SKM-1 treated with dmso at 0.1 percent for 144 hours (cell line): ENCODE results near the gene LAMB1.
A peak's percentile ranks its signal among the peaks of the same experiment; 100 is the strongest.

Source experiments
- DNase-seq: peaks from one replicate; lab custom pipeline; 2025; ENCODE audit not compliant: unreplicated experiment; lab: John Stamatoyannopoulos, UW

LAMB1 gene

DNA sequence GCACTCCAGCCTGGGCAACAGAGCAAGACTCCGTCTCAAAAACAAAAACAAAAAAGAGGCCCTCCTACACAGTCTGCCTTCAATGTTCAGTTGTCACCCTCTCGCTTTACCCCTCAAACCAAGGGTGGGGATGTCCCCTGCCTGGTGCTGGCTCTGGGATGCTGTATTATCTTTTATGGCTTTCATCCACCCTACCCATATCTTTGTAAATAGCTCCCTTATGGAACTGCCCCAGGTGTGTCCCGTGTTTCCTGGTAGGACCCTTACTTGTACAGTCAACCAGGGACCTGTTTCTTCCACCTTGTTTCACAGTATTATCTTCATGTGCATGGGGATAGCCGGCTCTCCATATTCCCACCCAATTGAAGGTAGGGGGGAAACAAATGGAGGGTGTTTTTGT is 15.7 kb upstream of the LAMB1 start:
- DNase-seq, result no peak

DNA sequence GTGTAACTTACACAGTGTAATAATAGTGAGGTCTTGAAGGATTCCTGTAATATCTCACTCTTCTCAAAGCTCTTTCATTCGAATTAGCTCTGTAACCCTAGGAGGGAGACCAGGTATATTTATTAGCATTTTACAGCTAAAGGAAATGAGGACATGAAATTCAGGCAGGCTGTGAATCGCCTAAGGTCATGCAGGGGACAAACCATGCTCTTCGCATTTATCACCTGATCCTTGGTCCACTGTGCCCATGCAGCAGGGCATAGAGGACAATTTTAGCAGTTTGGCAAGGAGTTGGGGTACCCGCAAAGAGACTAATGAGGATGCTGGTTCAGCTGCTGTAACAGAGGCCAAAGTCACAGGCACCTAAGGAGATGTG is 14.8 kb upstream of the LAMB1 start:
- no peak for DNase-seq

DNA sequence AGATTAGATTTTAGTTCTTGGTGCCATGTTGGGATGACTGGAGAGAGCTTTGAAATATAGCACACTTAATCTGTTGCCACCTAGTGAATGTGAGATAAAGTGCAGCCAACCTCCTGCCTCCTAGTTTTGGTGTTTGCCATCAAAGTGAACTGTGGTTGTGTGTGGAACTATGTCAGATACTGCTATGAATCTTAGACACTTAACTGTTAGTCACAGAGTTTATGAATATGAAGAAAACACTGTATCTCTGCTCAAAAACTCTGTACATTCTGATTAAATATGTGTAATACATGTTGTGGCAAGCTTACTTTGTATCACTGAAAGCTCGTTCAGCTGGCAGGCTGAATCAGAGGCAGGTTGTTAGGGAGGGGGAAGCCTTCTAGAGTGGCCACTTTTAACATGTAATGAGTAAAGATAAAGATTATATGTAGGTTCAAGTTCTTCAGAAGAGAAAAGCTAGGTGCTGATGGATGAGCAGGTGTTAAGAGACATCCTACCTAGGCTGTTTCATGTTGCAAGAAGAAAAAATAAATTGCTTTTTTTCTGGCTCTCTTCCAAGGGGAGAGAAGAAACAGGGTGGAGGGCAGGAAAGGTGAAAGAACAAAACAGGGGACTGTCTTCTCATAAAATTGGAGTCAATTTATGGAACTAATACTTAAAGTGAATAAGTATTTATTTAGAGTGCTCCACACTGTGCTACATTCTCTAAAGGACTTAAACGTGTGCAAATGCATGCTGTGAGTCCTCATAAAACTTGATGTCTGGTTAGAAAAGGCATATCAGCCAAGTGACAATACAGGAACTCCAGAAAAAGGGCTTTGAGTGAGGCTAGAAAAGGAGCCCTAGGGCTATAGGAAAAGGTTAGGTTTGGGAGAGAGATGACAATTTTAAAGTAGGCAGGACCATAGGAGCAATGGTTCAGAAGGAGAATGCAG is 14.1 kb upstream of the LAMB1 start:
- DNase-seq, result peak; percentile 5

DNA sequence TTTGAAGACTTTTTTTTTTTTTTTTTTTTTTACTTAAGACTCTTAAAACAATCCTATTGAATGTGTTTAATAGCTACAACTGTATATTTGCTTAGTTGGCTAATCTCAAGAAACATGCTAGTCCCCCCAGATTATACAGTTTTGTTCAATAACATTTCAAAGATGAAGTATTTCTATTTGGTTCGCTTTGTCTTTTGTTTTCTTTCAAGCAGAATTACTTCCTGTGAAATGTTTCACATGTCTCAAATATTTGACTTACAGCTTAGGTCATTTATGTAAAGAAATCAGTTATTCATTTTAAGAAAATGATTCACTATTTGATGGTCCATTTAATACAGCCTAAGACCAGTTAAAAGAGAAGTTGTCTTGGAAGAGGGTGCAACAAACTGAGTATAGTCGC is 12.8 kb upstream of the LAMB1 start:
- DNase-seq, result no peak

DNA sequence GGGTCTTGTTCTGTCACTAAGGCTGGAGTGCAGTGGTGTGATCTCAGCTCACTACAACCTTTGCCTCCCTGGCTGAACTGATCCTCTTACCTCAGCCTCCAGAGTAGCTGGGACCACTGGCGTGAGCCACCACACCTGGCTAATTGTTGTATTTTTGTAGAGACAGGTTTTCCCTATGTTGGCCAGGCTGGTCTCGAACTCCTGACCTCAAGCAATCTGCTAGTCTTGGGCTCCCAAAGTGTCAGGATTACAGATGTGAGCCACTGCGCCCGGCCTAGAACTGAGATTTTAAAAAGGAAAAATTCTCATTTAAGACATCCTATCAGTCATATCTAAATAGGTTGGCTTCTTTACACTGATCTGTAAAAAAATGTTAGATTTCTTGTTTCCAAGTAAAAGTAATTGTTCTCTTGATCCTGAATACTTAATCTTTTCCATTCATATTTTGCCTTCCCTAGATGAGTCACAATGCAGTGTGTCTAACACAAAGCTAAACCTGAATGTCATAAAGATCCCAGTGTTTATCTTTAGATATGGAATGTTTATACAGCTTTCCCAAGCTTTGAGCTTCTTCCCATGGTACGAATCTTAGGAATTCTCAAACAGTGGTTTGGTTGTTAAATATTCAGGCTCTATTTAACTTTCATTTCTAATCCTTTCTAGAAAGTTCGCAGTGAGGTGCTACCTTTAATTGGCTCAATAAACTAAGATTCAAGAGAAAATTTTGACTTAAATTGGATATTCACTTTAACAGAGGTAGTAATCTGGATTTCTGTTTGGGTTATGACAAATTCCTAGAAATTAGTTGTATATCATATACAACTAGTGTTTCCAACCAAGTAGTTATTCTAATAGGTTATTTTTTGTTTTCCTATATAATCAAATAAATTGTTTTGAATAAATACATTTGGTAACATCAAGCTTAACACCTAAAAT is 12.1 kb upstream of the LAMB1 start:
- no peak for DNase-seq

DNA sequence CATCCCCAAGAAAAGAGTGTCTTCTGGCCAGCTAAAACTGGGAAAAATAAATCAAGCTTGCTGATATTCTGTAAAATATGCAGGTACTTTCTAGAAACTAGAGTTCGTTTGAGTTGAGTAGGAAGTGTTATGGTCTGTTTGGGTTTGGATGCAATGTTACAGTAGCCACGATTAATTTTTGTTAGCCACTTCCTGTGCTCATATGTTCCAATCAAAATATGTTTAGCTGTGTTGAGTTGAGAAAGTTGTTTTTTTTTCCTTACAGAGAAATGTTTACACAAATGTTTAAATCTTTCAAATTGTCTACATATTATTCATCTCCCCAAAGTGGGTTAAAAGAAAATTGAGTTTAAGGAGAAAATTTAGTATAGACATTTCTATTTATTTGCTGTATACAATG is 11.3 kb upstream of the LAMB1 start:
- no peak for DNase-seq

DNA sequence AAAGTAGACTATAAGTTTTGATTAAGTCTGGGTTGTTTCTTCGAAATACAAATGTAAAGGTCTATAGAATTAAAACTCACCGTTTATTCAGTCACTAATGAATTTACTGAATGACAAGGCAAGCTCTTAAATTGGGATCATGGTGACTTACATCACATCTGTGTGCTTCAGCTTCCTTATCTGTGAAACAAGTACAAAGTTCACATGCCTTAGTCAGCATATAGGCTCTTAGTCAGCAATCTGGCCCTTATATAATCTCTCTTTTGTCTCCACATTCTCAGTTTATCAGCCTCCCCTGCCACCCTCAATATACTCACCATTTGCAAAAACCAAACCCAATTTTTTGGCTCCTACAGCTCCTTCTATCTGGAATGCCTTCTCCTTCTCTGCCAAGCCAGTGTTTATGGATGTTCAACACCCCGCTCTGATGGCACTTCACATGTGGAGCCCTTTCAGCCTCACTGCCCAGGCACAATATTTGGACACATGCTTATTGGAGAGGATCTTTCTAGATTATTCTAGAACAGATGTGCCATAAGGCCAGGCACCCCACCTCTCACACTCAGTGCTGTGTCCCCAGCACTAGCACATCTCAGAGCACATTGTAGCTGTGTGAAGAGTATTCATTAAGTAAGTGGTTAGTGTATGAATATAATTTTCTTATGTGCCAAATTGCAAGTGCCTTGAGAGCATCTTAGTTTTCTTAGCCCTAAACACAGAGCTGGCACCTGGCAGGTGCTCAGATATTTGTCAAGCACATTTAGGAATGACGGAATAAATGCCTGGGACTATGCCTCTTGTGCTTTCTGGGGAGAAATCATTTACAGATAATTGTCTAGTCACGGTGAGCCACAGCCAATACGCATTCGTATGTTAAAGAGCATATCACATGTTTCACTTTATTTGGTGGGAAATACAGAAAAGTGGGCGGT is 9.8 kb upstream of the LAMB1 start:
- DNase-seq, result no peak

DNA sequence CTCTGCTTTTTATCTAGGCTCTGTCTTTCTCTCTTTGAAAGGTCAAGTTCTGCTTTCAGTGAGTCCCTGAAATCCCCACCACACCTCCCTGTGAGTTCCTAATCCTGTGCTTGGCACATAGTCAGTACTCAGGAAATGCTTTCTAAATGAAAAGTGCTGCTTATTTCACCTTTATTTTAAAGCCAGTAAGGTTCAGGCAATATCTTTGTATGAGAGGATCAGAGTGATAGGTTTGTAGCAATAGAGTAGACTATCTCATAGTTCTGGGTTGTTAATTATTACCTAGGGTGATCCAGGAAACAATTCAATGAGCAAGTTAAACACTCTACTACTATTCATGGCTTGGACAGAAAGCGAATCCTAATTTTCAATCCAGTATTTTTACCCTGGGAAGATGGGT is 7.4 kb upstream of the LAMB1 start:
- no peak for DNase-seq

DNA sequence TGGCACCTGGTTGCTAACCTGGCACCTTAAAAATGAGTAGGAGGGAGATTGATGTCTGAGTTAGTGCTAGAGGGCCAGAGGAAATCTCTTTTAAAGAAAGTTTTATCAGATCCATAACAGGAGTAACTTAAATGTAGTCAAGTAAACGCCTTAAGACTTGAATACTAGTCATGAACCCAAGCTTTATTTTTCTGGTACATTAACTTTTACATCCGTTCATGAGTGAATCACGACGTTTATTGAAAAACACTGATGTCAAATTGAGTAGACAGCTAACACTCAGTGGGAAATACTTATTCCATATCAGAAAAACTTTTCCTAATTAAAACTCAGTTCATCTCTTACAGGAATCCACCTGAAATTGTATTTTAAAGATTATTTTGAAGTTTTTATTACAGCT is 6.9 kb upstream of the LAMB1 start:
- DNase-seq, result no peak

DNA sequence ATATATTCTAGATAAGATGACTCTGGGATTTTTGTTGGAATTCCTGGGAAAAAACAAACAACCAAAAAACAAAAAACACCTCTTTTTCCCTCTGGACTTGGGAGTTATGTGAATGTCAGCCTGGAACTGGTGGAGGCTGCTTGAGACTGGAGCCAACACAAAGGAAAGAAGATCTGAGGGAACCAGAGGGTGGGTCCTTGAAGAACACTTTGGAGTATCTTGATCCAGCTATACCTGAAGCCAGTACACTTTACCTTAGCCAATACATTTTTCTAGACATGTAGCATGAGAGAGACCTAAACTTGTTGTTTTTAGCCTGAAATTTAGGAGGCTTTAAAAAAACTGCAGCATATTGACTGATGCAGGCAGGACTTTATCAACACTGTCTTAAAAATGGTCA is 5.9 kb upstream of the LAMB1 start:
- DNase-seq, result no peak

DNA sequence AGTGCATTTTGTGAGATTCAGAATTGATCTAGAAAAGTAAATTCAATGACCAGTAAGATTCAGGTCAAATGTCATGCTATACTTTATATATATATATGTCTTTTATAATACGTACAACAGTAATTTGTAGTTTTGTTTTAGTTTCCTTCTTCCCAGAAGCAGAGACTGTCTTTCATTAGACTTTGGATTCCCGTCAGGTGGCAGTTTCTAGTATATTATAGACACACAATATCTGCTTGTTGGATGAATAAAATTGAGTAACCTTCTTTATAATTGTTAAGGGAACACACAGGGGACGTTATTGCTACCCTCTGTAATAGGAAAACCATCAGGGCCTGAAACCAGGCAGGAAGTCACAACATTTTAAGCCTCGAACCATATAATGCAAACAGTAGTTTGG is 5.3 kb upstream of the LAMB1 start:
- DNase-seq, result no peak

DNA sequence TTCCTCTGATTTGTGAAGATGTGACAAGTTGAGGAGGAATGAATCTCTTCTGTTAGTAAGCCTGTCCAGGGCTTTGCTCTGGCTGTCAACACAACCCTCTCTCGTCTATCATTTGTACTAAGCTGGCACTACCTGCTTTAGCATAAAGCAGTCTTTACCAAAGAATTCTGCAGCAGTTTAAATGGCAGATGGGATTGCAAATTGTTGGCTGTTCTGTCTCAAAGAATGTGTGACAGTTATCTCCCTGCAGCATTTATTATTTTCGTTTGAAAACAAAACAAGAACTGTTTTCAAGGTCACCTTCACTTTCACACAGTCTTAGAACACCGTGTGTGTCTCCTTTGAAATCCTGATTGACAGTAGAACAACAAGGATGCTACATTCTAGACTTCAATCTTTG is 4.8 kb upstream of the LAMB1 start:
- no peak for DNase-seq

DNA sequence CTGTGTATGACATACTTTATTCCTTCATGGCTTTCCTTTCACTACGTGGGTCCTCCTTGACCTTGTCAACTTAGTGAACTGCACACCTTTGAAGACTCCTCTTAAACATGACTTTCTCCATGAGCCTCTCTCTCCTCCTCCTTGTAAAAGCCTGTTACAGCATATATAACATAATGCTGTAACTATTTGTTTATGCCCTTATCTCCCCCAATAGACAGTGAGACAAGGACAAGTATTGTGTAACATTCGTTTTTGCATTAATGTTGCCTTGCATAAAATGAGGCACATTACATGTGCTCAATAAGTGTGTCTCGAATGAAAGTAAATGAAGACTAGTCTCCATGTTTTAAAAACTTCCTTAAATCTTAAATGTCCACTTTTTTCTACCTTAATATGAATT is 4.3 kb upstream of the LAMB1 start:
- no peak for DNase-seq

DNA sequence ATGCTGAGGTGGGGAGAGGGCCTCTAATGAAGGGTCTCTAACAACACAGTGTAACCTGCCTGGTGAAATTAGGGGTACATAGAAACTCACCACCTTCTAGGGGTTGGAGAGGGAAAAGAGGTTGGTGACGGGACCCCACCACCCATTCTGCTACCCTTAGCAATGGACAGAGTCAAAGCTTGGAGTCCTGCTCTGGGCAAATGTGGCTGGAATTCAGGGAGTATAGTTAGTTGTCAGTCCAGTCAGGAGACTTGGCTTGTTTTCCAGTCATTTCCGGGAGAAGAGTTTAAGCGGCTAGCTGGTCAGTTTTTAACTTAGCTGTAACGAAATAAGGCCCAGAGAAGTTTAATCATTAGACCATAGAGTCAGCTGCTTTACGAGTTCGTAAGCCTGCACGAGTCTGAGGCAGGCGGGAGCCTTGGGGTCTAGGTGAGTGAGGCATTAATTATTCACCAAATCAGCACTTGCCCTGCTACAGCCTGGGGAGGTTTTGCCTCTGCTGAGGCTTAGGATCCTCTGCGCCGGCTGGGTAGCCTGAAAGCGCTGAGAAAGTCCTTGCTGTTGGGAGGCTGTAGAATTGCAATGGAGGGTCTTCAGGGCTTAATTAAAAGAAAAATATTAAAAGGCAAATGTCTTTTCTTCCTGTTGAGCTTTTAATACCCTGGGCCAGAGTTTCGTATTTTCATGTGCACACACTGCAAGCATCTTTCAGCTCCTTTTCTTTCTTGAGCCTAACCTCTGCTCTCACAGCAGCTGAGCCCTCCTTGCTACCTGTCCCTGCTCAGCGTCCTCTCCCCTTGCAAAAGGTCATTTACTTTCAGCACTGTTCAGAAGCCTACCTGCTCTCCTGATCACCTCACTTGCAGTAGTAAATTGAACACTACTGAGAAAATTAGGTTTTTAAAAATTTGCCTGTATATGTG is 1.5 kb upstream of the LAMB1 start:
- no peak for DNase-seq

DNA sequence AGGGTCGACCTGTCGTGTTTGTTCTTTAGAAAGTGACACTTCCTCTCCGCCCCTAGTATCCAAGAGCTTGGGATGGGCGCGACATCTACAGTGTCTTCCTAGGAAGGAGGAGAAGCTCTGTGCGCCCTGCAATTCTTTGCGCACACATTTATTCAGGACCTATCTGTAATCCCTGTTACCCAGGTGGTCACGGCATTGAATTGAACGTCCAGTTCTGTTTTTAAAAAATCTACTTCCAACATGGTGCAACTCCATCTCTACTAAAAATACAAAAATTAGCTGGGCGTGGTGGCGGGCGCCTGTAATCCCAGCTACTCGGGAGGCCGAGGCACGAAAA is 606 bp upstream of the LAMB1 start:
- DNase-seq, result no peak

DNA sequence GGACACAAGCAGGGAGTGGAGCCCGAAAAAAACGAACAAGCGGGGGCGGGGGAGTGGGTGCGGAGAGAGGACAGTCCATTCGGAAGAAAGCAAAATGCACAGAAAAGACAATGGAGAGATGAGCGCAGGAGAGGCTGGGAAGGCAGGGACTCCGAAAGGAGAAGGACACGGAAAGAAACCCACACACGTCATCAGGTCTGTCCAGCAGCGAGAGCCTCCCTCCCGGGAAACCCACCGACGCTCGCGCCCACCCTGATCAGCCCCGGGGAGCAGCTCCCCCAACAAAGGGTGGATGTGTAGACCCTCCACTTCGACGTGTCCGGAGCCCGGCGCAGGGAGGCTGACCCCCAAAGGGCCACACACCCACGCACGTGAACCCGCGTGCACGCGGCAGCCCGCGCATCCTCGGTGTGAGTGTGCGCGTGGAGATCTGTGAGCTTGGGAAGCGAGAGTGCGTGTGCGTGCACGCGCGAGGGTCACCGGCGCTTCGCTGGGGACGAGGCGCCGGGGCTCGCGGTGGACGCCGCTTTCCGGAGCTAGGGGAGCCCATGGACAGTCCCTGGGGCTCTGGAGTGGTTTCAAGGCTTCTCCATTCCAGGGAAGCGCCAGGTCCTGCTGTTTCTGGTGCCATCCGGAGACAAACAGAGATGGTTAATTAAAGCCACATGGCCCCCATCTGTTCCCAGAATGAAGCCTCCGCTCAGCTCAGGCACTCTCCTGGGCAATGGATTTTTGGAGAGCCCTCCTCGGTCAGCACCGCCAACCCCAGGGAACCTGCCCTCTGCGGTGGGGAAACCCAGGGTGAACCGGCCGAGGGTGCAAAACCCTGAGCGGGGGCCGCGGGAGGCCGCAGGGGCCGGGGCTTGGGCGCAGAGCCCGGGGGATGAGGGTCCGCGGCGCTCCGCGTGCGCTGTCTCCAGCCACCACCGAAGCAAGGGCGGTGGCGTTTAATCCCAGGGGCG is 916 bp downstream of the LAMB1 start:
- no peak for DNase-seq

DNA sequence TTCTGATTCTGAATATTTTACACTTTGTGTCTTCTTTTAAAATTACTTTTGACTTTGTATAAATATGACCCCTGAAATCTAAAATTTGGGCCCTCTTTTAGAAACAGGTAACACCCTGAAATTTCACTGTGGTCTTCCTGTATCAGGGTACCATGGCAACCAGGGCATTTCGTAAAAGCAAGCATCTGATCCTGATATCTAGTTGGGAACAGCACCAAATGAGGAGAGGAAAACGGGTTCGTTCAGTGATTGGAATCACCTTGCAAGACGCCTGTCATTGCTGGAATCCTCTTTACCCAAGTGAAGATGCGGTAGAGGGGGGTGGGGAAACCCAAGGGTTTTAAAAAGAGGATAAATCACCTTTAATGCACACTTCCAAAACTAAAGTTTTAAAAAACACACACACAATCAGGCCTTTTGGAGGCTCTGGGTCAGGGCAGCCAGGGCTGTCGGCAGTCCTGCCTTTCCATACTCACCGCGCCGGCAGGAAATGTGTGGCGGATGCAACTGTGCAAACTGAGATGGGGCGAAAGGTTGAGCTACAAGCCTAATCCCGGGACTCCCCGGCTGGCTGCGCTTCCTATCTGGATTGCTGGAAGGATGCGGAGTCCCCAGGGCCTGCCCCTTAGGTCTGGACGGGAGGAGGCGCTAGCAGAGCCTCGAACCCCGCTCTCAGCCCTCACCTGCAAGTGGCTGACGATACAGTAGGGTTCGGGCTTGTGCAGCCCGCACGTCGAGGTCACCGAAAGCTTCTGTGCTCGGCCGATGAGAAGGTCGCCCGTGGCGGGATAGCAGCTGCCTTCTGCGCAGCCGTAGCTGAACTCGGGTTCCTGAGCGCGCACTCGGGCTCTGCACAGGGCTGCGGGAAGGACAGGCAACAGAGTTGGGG is 1.8 kb downstream of the LAMB1 start:
- no peak for DNase-seq
